HG03066 (cell line): ENCODE data around the gene THSD7A.

Experiments
- ATAC-seq: cut with Tn5 transposase; IDR thresholded peaks from one replicate; pipeline ENCODE4 v1.9.1; 2021; ENCODE audit warnings: low read depth; ENCODE audit not compliant: unreplicated experiment

THSD7A gene

GRCh38 chr7:11751807-11752389, 80.1 kb downstream of the THSD7A start:
- ATAC-seq, result no peak

GRCh38 chr7:11751315-11751714, 80.7 kb downstream of the THSD7A start:
- ATAC-seq, result no peak

DNA sequence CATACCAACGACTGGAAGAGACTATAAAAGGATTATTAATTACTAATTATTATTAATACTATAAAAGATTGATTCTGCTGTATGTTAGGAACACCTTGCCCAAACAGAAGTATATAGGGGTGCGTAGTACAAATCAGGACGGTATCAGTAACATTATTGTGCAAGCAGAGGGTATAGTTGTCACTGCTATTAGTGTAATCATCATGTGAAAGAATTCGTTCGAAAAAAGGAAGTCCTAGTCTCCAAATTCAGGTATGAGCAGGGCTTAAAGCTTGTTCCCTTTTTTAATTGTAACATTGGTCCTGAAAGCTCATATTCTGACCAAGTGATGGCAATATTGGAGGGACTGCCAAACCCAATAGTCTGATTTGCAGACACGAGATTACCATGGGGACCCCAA, 81.8 kb downstream of the THSD7A start:
- ATAC-seq, result no peak

- ATAC-seq, result no peak
Observed at GRCh38 chr7:11749629-11750028, 82.4 kb downstream of the THSD7A start.

DNA sequence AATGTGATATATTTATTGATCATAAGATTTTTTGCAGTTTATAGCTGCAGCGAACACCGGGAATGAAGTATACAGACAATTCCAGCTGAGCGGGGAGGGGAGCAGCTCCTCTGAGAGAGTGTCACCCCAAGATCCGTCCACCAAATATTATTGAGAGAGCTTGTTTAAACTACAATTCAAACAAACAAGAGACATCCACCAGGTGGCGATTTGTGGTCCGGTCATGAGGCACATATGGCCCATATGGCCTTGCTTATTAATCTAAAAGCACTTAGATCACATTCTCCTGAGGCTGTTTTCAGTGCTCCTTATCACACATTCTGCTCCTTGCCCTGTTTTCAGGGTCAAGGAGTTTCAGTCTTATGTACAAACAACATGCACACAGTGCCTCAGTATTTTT, 83.1 kb downstream of the THSD7A start:
- no peak for ATAC-seq

GRCh38 chr7:11747715-11748485, 84.1 kb downstream of the THSD7A start:
- no peak for ATAC-seq

GRCh38 chr7:11746591-11746990, 85.4 kb downstream of the THSD7A start:
- ATAC-seq, result no peak

- no peak for ATAC-seq
Observed at GRCh38 chr7:11743548-11743947, 88.5 kb downstream of the THSD7A start.

DNA sequence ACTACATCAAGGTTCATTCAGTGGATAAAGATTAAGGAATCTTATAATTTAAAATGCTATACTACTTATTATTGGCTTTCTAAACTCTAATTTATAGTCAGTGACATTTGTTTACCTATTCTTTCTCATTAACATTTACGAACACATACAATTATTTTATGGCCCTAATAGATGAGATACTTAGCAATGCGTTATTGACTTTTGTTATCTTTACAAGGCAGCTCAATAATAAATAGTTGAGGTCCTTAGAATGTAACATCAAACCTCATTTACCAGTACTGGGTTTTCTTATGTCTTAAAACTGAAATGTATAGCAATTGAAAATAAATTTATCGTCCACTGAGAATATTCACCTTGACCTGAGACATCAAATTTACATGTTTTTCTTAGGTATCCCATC, 89.0 kb downstream of the THSD7A start:
- ATAC-seq, result no peak

DNA sequence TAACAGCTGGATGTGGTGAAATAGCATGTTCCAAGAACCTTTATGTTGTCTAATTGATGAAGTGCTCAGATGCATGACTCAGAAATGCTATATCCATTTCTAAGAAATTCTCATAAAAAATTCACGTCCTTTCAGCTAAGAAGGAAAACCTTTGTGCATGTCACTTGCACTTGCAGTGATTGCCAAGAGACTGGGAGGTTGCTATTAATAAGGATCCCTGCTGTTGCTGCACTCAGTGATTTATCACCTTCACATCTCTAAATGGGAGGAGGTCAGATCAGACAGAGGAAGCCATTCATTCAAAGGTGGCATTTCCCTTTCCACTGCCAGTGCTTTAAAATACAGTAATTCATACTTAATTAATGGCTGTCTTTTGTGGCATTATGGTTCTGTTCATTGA, 89.5 kb downstream of the THSD7A start:
- no peak for ATAC-seq

DNA sequence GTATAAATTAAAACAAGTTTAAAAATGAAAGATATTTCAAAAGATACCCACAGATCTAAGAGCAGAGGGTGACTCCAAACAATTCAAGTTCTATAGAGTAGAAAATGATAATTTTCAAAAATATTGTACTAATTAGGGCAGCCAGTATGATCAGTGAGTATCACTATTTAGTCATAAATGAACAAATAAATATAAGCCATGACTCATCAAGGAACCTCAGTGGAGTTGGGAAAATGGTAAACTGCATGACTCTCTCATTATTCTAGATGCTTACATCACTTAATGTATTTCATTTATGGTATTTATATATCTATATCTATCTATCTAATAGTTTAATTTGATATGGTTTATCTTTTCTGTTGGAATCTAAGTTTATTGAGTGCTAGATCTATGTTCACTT, 94.3 kb downstream of the THSD7A start:
- no peak for ATAC-seq

- ATAC-seq, result no peak
Observed at GRCh38 chr7:11732207-11732606, 99.8 kb downstream of the THSD7A start.

- ATAC-seq, result no peak
Observed at GRCh38 chr7:11730725-11731124, 101.3 kb downstream of the THSD7A start.

GRCh38 chr7:11727864-11728263, 104.1 kb downstream of the THSD7A start:
- no peak for ATAC-seq

DNA sequence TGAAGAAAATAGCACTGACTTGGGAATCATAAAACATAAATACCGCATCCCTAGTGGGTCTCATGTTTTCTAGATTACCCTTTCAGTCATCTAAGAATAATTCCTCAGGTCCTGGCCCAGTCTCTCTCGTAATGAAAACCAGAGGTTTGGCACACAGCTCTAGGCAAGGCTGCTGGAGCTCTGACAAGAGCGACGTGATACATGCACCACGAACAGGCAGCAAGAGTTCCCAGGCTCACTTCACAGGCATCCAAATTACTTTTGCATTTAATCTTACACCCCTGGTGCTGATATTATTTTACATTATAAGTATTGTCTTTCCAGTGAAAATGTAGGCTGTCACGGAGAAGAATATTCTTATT, 105.2 kb downstream of the THSD7A start:
- no peak for ATAC-seq

GRCh38 chr7:11726001-11726793, 105.8 kb downstream of the THSD7A start:
- no peak for ATAC-seq

GRCh38 chr7:11716185-11716584, 115.8 kb downstream of the THSD7A start:
- ATAC-seq, result no peak

DNA sequence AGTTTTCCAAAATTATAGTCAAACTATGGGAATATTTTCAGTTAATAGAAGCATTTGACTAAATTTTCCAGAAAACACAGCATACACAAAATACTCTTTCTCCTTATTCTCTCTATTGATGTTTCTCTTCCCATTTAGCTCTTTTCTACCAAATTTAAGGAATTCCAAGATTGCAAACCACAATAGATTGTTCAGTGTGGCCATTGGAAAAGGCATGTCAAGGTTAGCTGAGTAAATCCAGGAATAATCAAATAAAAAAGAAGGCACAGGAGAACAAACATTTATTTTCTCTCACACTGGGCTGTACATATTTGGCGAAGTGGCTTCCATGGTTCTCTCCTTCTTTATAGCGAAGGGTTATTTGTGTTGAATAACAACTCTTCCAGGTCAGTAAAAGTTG, 117.3 kb downstream of the THSD7A start:
- ATAC-seq, result no peak

GRCh38 chr7:11714205-11714604, 117.8 kb downstream of the THSD7A start:
- ATAC-seq, result no peak

GRCh38 chr7:11713352-11713751, 118.6 kb downstream of the THSD7A start:
- ATAC-seq, result no peak

DNA sequence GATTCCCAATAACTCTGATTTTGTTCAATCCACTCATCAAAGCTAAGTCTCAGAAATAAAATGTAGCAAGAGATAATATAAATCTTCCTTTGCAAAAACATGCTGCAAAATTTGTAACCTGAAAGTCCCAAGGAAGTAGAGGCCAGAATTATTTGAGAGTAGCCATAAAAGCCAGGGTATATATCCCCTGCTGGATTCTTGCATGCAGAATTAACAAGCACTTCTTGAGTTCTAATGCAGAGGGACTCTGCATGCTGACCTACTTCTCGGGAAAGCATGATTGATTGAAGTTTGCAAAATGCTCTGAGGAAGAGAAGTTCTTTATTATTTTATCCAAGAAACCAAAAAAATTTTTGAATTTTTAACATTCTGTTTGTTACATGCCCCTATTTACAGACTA, 121.6 kb downstream of the THSD7A start:
- no peak for ATAC-seq

DNA sequence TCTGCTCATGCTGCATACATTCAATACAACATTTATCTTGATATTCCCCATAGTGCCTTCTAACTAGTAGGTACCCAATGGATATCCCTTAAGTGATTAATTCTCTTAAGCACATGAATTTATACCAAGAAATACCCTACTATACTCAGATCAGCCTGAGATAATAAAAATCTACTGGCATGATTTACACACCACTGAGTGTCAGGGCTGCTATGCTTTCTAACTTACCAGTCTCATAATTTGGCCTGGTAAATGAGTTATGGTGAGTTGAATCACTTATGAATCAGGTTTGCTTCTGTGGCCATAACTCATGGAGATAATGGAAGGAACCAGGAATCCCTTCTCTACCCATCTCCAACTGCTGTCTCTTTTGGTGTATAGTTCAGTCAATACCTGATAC, 122.8 kb downstream of the THSD7A start:
- ATAC-seq, result no peak
